ENCODE measurements around the gene KLHL29. TPM values are rescaled to one million over a fixed set of nuclear protein-coding genes. Genes with fewer than 3 reads are reported as not detected.

KLHL29 gene
- total and polyA plus RNA-seq, 10 of the 15 experiments (the other 5 are each of a cell fraction or from before 2014, with no cell fraction given), result 1.4 to 19.5 (median 6.1) TPM

DNA sequence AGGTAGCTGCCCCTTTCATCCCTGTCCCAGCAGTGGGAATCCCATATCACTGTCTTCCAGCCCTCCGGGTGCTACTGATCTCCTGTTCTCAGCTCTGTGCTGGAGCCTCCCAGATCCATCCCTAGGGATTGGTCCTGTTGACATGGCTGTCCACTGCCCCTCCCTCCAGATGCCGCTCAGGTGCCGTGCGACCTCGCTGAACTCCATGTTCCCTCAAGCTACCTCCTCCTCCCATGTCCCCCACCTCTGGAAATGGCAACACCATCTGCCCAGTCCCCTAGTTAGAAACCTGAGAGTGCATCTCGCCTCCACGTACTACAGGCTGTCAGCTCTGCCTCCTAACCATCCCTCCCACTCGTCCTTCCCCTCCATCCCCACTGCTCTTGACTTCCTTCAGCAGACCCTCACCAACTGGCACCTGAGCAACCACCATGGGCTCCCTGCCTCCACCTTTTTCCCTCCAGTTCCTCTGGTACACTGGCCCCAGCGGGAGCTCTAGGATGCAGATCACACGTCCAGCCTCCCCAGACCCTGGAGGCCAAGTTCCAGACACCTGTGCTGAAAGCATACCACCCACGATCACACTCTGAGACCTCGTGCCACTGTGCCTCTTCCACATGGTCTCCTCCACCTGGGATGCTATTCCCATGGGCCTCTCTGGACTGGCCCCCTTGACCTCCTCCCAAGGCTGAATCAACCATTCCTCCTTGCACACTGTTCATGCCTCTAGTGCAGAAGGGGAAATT is 106.8 kb downstream of the KLHL29 start (continued):
- TF ChIP-seq SIX5 (IDR thresholded peaks at IDR 0.05; ENCODE audit: low read depth, low read length, severe bottlenecking) (no peak), IKZF1 (conservative IDR thresholded peaks at IDR 0.05) (no peak), NR2C2 (IDR thresholded peaks at IDR 0.05; ENCODE audit: borderline replicate concordance, control insufficient read depth, insufficient read length, low read depth) (no peak), BCL11A (IDR thresholded peaks at IDR 0.05; ENCODE audit: low read depth, low read length) (no peak), RUNX3 (IDR thresholded peaks at IDR 0.05; ENCODE audit: low read length) (no peak)
- TF ChIP-seq, protein P1, sequence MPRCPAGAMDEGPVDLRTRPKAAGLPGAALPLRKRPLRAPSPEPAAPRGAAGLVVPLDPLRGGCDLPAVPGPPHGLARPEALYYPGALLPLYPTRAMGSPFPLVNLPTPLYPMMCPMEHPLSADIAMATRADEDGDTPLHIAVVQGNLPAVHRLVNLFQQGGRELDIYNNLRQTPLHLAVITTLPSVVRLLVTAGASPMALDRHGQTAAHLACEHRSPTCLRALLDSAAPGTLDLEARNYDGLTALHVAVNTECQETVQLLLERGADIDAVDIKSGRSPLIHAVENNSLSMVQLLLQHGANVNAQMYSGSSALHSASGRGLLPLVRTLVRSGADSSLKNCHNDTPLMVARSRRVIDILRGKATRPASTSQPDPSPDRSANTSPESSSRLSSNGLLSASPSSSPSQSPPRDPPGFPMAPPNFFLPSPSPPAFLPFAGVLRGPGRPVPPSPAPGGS (IDR thresholded peaks at IDR 0.05; ENCODE audit: borderline replicate concordance, insufficient read depth, low read depth, low read length, poor library complexity, severe bottlenecking), result no peak
- TF ChIP-seq, protein P2, sequence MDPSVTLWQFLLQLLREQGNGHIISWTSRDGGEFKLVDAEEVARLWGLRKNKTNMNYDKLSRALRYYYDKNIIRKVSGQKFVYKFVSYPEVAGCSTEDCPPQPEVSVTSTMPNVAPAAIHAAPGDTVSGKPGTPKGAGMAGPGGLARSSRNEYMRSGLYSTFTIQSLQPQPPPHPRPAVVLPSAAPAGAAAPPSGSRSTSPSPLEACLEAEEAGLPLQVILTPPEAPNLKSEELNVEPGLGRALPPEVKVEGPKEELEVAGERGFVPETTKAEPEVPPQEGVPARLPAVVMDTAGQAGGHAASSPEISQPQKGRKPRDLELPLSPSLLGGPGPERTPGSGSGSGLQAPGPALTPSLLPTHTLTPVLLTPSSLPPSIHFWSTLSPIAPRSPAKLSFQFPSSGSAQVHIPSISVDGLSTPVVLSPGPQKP (IDR thresholded peaks at IDR 0.05; ENCODE audit: low read depth, low read length), result no peak
- TF ChIP-seq, protein P3, sequence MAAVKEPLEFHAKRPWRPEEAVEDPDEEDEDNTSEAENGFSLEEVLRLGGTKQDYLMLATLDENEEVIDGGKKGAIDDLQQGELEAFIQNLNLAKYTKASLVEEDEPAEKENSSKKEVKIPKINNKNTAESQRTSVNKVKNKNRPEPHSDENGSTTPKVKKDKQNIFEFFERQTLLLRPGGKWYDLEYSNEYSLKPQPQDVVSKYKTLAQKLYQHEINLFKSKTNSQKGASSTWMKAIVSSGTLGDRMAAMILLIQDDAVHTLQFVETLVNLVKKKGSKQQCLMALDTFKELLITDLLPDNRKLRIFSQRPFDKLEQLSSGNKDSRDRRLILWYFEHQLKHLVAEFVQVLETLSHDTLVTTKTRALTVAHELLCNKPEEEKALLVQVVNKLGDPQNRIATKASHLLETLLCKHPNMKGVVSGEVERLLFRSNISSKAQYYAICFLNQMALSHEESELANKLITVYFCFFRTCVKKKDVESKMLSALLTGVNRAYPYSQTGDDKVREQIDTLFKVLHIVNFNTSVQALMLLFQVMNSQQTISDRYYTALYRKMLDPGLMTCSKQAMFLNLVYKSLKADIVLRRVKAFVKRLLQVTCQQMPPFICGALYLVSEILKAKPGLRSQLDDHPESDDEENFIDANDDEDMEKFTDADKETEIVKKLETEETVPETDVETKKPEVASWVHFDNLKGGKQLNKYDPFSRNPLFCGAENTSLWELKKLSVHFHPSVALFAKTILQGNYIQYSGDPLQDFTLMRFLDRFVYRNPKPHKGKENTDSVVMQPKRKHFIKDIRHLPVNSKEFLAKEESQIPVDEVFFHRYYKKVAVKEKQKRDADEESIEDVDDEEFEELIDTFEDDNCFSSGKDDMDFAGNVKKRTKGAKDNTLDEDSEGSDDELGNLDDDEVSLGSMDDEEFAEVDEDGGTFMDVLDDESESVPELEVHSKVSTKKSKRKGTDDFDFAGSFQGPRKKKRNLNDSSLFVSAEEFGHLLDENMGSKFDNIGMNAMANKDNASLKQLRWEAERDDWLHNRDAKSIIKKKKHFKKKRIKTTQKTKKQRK (IDR thresholded peaks at IDR 0.05; ENCODE audit: low read depth, low read length), result no peak
